HEK293 (cell line): ENCODE results near the gene ARMC2.

Source experiments
- CTCF ChIP-seq: fragments of 450-650 bp; formaldehyde crosslinking; IDR thresholded peaks from 2 replicates; pipeline ENCODE4 v1.5.1; 2016; ENCODE audit warnings: missing biosample characterization, missing genetic modification characterization
- GFI1B ChIP-seq: fragments of 450-650 bp; formaldehyde crosslinking; IDR thresholded peaks from 2 replicates; pipeline ENCODE4 v1.5.1; 2016; ENCODE audit warnings: missing biosample characterization, missing genetic modification characterization
- GLI4 ChIP-seq: fragments of 450-650 bp; formaldehyde crosslinking; IDR thresholded peaks from 2 replicates; pipeline ENCODE4 v1.5.1; 2016; ENCODE audit warnings: missing biosample characterization, missing genetic modification characterization
- HOXC10 ChIP-seq: sonication (generic); formaldehyde crosslinking; IDR thresholded peaks from 2 replicates; pipeline ENCODE4 v1.8.1; 2023; ENCODE audit warnings: mild to moderate bottlenecking, missing genetic modification reagents
- ZFP3 ChIP-seq: fragments of 450-650 bp; formaldehyde crosslinking; IDR thresholded peaks from 2 replicates; pipeline ENCODE4 v1.5.1; 2016; ENCODE audit warnings: low read depth, missing biosample characterization, missing genetic modification characterization
- ZNF114 ChIP-seq: fragments of 450-650 bp; formaldehyde crosslinking; IDR thresholded peaks from 2 replicates; pipeline ENCODE4 v1.5.0; 2017; ENCODE audit warnings: missing biosample characterization, missing genetic modification characterization
- ZNF157 ChIP-seq: fragments of 450-650 bp; formaldehyde crosslinking; IDR thresholded peaks from 2 replicates; pipeline ENCODE4 v1.5.1; 2016; ENCODE audit warnings: missing biosample characterization, missing genetic modification characterization
- ZNF169 ChIP-seq: fragments of 450-650 bp; formaldehyde crosslinking; IDR thresholded peaks from 2 replicates; pipeline ENCODE4 v1.5.1; 2016; ENCODE audit warnings: missing biosample characterization, missing genetic modification characterization
- ZNF513 ChIP-seq: fragments of 450-650 bp; IDR thresholded peaks from 2 replicates; pipeline ENCODE4 v1.5.1; 2018; ENCODE audit warnings: missing biosample characterization, missing genetic modification characterization

- TF ChIP-seq ZNF114 (tag by site-specific recombination) (no peak), GFI1B (tag by site-specific recombination) (no peak), ZFP3 (tag by site-specific recombination) (no peak), HOXC10 (CRISPR knock-in tag) (no peak), CTCF (tag by site-specific recombination) (no peak), ZNF513 (tag by site-specific recombination) (no peak), ZNF157 (tag by site-specific recombination) (no peak), ZNF169 (no peak), GLI4 (tag by site-specific recombination) (no peak)
Observed at GRCh38 chr6:108801366-108801765, 46.9 kb upstream of the ARMC2 start.
